DOHH2 (cell line): Measurements from ENCODE around the gene C3.

Source experiments
- H3F3A ChIP-seq: fragments of 200-600 bp; sonication (generic), shearing (Covaris generic); 2 replicates; pipeline ENCODE4 v1.6.0; 2016; ENCODE audit warnings: antibody characterized with exemption, mild to moderate bottlenecking; ENCODE audit not compliant: control insufficient read depth, insufficient read depth
- H3K27ac ChIP-seq: fragments of 200-600 bp; sonication (generic); 2 replicates; pipeline ENCODE4 v1.5.1; 2014; ENCODE audit warnings: low read depth, mild to moderate bottlenecking, low read length, moderate library complexity
- H3K27me3 ChIP-seq: fragments of 200-600 bp; sonication (generic); 2 replicates; pipeline ENCODE4 v1.6.1; 2014; ENCODE audit warnings: mild to moderate bottlenecking, low read length, mixed read lengths; ENCODE audit not compliant: control insufficient read depth
- H3K36me3 ChIP-seq: fragments of 200-600 bp; sonication (generic); 2 replicates; pipeline ENCODE4 v1.6.1; 2014; ENCODE audit warnings: mild to moderate bottlenecking, low read length, moderate library complexity, mixed read lengths; ENCODE audit not compliant: control insufficient read depth
- H3K4me1 ChIP-seq: fragments of 200-600 bp; sonication (generic); 2 replicates; pipeline ENCODE4 v1.6.1; 2014; ENCODE audit warnings: mild to moderate bottlenecking, low read length, mixed read lengths; ENCODE audit not compliant: control insufficient read depth
- H3K4me2 ChIP-seq: fragments of 200-600 bp; sonication (generic); 2 replicates; pipeline ENCODE4 v1.6.0; 2014; ENCODE audit warnings: mild to moderate bottlenecking, low read length, moderate library complexity
- H3K4me3 ChIP-seq: fragments of 200-600 bp; sonication (generic); 2 replicates; pipeline ENCODE4 v1.5.1; 2014; ENCODE audit warnings: mild to moderate bottlenecking, low read length, mixed read lengths
- H3K79me2 ChIP-seq: fragments of 200-600 bp; sonication (generic); 2 replicates; pipeline ENCODE4 v1.6.1; 2014; ENCODE audit warnings: mild to moderate bottlenecking, low read length, mixed read lengths; ENCODE audit not compliant: control insufficient read depth
- H3K9me2 ChIP-seq: fragments of 200-600 bp; sonication (generic); replicated peaks from 2 replicates; pipeline ENCODE4 v1.6.1; 2014; ENCODE audit warnings: mild to moderate bottlenecking, low read length, mixed read lengths; ENCODE audit not compliant: control insufficient read depth
- H3K9me3 ChIP-seq: fragments of 200-600 bp; sonication (generic); 2 replicates; pipeline ENCODE4 v1.6.1; 2014; ENCODE audit warnings: antibody characterized with exemption, low read length, mixed read lengths; ENCODE audit not compliant: control insufficient read depth, insufficient read depth
- H4K20me1 ChIP-seq: fragments of 200-600 bp; sonication (generic); 2 replicates; pipeline ENCODE4 v1.6.0; 2014; ENCODE audit warnings: low read depth, mild to moderate bottlenecking, antibody characterized with exemption, low read length, moderate library complexity; ENCODE audit not compliant: control insufficient read depth, insufficient read depth
- CTCF ChIP-seq: fragments of 200-600 bp; sonication (generic); IDR thresholded peaks from one replicate; pipeline ENCODE4 v1.5.1; 2014; ENCODE audit warnings: antibody characterized with exemption, mild to moderate bottlenecking, low read depth, low read length; ENCODE audit not compliant: poor library complexity, severe bottlenecking
- EZH2phosphoT487 ChIP-seq: fragments of 200-600 bp; sonication (generic); IDR thresholded peaks from 2 replicates; pipeline ENCODE4 v1.6.1; 2017; ENCODE audit warnings: borderline replicate concordance, mild to moderate bottlenecking, antibody characterized with exemption, low read length, moderate library complexity, mixed read lengths

Gene C3

GRCh38 chr19:6735181-6735911, 14.9 kb upstream of the C3 start:
- Histone ChIP-seq H3K27me3 (no peaks in the 10 kb centered on the region), H3K79me2 (peaks cover 12% of the 10 kb centered on the region), H3F3A (peaks cover 9% of the 10 kb centered on the region; the same call in 1 of the 2 replicates), H3K4me3 (peak overlapping the region; percentile 83), H3K9me2 (no peaks in the 10 kb centered on the region), H3K27ac (no peak overlapping the region), H3K4me1 (peaks cover 39% of the 10 kb centered on the region), H3K9me3 (no peaks in the 10 kb centered on the region), H3K36me3 (no peaks in the 10 kb centered on the region; the same call in 1 of the 2 replicates), H4K20me1 (no peaks in the 10 kb centered on the region), H3K4me2 (peak overlapping the region; percentile 92)
- TF ChIP-seq CTCF: no peak
- no peak for TF ChIP-seq EZH2phosphoT487

GRCh38 chr19:6734096-6734696, 13.7 kb upstream of the C3 start:
- Histone ChIP-seq H3K27me3 (no peaks in the 10 kb centered on the region), H3K4me1 (peaks cover 30% of the 10 kb centered on the region), H3K9me3 (no peaks in the 10 kb centered on the region), H3F3A (peaks cover 9% of the 10 kb centered on the region; the same call in 1 of the 2 replicates), H3K9me2 (no peaks in the 10 kb centered on the region), H3K27ac (no peak overlapping the region), H4K20me1 (no peaks in the 10 kb centered on the region), H3K36me3 (no peaks in the 10 kb centered on the region; the same call in 1 of the 2 replicates), H3K79me2 (peaks cover 12% of the 10 kb centered on the region), H3K4me3 (no peak overlapping the region), H3K4me2 (no peak overlapping the region)
- no peak for TF ChIP-seq CTCF

GRCh38 chr19:6733338-6734095, 13.1 kb upstream of the C3 start:
- H3K79me2 ChIP-seq: peaks cover 12% of the 10 kb centered on the region
- H3K4me1 ChIP-seq: peaks cover 29% of the 10 kb centered on the region
- no peaks in the 10 kb centered on the region; the same call in 1 of the 2 replicates for H3K36me3 ChIP-seq
- H3K27ac ChIP-seq: no peak overlapping the region
- H3K9me2 ChIP-seq: no peaks in the 10 kb centered on the region
- peaks cover 10% of the 10 kb centered on the region for H3F3A ChIP-seq
- H3K9me3 ChIP-seq: no peaks in the 10 kb centered on the region
- H4K20me1 ChIP-seq: no peaks in the 10 kb centered on the region
- no peak overlapping the region for H3K4me2 ChIP-seq
- no peak overlapping the region for H3K4me3 ChIP-seq
- peak; percentile 61 for TF ChIP-seq CTCF
- TF ChIP-seq EZH2phosphoT487: no peak
- no peaks in the 10 kb centered on the region for H3K27me3 ChIP-seq
